GM21447 (cell line): Measurements from ENCODE around the gene SLIT3.

Experiments used
- ATAC-seq: cut with Tn5 transposase; IDR thresholded peaks from one replicate; pipeline ENCODE4 v1.9.1; 2021; ENCODE audit not compliant: unreplicated experiment

Gene SLIT3

DNA sequence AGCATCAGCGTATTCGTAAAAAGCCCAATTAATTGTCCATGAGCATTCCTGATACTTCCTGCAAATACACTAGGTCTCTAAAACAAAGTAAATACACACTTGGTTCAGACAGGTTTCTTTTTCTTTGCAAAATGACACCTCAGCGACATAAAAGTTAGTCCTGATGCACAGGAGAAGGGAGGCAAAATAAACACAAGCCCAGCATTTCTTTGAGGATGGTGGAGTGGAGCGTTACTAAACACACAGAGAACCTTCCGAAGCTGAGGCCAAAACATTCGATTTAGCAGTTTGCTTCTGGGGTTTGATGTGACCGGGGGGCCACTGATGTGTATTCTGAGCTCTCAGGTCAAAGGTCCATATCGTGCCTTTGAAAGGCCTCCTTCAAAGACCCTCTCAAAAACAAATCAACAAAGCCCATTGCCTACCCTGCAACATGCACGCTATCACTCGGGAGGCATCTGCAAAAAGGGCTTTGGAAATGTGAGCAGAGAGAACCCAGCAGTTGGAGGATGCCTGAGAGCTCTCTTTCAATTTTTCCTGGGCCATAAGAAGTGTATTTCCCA lies 453.3 kb downstream of the SLIT3 start:
- ATAC-seq = no peak

DNA sequence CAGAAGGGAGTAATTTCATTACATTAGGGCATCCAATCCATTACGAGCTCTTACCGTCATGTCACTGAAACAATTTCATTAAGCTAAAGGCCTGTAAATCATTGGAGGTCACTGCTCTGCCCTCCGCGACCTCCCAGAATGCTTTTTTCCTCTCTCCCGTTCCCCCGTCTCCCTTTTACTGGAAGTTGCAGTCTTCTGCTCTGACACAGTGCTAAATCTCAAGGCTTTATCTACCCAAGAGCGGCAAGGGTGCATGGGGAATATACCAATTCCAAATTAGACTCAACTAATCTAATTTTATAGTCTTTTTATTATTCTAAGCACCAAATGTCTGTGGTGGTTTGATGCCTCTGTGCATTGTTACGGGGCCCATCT lies 456.0 kb downstream of the SLIT3 start:
- no peak for ATAC-seq

GRCh38 chr5:168844016-168844921 lies 456.7 kb downstream of the SLIT3 start:
- no peak for ATAC-seq

GRCh38 chr5:168843277-168844015 lies 457.5 kb downstream of the SLIT3 start:
- ATAC-seq = no peak

DNA sequence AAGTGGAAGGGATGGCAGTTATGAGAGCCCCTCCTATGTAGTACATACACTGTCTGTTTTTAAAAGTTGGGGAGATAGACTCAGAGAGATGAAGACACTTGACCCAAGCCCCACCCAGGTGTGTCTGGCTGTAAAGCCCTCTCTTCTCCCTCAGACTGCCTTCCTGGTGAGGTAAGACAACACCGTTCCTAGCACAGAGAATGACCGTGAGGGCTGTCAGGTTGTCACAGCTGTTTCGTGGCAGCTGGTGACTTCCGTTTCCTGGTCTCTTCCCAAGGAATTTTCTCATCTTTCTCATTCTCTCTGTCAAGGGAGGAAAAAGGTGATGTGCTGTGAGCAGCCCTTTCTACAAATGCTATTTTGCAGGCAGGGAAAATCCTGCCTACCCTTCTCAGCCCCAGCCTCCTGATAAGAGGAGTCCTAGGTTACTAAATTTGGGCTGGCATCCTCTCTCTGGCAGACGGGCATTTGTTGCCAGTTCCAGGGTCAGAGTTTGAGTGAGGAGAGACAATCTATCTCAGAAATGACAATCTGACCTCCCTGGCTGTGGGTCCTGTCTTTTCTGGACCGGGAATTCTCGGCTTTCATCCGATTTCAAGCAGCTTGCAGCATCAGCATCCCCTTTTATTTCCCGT lies 458.3 kb downstream of the SLIT3 start:
- no peak for ATAC-seq

DNA sequence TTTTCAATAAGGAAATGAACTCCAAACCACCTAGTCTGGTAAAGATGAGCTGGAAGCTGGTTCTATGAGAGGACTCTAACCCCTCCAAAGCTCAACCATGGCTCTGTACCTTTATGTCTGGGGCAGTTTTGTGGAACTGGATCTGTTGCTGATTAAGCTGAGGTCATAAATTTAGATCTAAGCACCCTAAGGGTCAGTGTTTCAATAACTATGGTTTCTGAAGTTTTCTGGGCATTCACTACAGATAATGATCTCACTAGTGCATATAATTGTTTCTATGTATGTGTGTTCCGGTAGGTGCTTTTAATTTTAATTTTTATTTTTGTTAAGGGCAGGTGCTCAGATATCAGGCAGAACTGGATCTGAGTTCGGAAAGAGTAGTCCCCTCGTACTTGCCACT lies 463.1 kb downstream of the SLIT3 start:
- ATAC-seq = no peak

- no peak for ATAC-seq
Observed at GRCh38 chr5:168836603-168837231, 464.2 kb downstream of the SLIT3 start.

DNA sequence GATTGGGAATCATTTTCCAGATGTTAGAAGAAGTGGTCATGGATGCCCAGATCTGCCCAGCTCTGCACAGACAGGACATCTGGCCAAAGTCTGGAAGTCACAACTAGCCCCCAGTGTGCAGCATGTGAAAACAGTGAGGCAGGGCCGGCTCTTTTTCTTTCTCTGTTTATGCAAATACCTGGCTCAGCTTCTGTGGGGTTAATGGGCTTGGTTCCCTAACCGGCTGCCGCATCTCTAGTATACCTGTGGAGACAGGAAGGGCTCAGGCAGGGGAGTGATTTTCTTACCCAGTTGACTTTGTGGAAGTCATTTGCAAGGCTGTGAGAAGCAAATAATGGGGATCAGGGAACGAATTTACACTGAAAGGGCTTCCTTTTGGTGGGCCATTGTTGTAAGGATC lies 467.0 kb downstream of the SLIT3 start:
- ATAC-seq = no peak

DNA sequence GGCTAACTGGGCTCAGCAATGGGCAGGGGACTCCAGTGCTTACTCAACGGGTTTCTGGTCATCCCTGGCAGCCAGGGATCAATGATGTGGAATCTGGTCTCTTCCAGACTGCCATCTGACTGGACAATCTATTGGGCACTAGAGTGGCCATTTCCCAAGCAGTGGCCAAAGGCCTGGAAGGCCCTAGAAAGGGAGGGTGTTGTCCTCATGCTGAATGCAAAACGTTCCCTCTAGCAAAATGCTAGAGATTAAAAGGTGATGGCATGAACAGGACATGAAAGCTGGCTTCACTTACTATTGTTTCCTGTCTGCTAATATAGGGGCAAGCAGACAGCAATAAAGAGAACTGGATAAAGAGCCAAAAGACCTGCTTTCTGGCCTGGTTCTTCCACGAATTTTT lies 467.6 kb downstream of the SLIT3 start:
- ATAC-seq = no peak

GRCh38 chr5:168832308-168832707 lies 468.6 kb downstream of the SLIT3 start:
- ATAC-seq = no peak

DNA sequence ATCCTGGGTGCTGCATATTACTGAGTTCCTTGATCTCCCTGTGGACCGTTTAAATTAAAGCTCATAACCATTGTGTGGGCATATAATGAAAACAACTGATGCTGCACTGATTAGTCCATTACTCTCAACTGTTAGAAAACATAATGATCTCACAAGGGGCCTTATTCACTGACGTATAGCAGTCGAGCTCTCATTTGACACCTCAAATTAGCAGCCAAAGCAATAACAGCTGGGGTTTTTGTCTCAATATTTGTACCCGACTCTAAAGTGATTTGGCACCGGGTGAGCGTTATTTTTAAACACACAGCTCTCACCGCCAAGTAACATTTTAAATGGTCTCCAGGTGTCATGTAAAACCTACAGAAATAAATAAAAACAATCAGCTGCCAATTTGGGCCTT lies 469.6 kb downstream of the SLIT3 start:
- no peak for ATAC-seq

- no peak for ATAC-seq
Observed at GRCh38 chr5:168830833-168831232, 470.1 kb downstream of the SLIT3 start.

- ATAC-seq = no peak
Observed at GRCh38 chr5:168829922-168830417, 471.0 kb downstream of the SLIT3 start.

DNA sequence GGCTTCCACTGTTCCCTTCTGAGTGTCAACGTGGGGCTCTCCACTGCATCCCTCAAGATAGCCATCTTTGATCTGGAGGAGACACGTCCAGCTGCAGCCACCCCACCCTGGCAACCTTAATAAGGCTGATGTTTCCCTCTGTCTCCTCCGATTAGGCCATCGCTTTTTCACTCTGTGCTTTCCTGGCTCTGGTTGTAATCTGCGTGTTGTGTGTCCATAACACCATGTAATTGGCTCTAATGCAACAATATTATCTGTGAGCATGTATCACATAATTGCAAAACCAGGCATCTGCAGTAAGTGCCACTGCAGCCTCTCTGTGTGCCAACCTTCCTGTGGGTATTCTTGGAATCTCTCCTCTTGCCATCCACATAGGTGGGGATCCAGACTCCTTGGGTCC lies 471.9 kb downstream of the SLIT3 start:
- ATAC-seq = no peak

GRCh38 chr5:168827636-168828035 lies 473.3 kb downstream of the SLIT3 start:
- ATAC-seq = no peak

GRCh38 chr5:168826246-168826725 lies 474.7 kb downstream of the SLIT3 start:
- ATAC-seq = no peak

- ATAC-seq = no peak
Observed at GRCh38 chr5:168822745-168823281, 478.1 kb downstream of the SLIT3 start.

DNA sequence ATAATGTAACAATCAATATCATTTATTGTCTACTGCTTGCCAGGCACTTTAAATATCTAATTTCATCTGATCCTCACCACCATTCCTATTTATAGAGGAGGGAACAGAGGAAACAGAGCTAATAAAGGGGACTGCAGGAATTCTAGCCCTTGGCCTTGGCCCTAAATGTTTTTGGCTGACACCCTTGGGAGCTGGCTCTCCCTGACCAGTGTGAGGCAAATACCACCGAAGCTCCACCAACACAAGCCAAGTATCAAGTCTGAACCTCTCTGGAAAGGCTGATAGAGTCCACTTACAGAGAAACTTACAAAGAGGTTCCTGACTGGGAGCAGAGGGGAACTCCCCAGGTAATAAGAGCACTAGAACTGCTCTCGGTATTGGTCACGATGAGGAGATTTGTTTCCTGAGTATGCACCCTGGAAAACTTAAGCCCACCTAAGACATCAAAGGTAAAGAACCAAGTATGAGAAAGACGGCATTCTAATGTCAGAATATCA lies 478.6 kb downstream of the SLIT3 start:
- no peak for ATAC-seq

DNA sequence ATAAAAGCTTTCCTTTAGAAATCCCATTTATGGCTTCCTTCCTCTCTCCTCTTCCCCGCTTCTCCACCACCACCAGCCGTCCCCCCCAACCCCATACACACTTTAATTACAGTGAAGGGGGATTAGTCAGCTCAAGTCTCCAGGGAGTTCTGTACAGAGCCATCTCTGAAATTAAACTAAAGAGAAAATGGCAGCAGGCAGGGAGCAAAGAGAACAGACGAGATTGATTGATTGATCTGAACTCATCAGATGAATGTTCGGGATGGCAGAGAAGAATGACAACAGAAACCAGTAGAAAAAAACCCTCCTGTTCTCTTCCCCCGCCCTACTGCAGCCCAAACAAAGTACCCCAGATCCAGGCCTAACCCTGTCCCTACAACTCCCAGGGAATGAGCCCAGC lies 480.1 kb downstream of the SLIT3 start:
- ATAC-seq = no peak

DNA sequence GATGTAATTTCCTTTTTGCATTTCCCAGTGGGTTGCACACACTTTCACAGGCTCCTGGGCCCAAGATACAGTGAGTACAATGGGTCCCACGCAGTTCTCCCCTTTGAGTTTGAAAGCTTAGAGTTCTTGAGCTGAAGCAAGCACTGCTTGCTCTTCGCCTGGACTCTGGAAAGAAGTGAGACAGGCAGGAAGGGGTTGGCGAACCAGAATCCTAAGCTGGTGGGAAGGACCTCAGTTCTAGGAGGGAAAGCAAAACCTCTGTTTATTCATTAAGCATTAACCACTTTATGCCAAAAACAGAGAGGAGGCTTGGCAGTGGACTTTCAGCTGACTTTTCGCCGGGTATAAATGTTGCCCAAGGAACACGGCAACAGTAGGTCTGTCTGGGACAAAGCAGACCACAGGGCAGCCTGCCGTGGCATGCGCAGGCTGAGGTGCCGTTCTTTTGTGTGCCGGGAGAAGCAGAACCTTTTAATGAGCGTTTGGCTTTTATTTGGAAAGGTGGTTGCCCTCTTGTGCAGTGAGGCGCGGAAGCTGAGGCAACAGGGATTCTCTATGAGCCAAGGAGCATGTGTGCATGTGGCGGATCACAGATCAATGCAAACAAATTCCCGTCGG lies 481.8 kb downstream of the SLIT3 start:
- ATAC-seq = no peak
